H9 (cell line): Measurements from ENCODE around the gene UNC45A. TPM values are rescaled to one million over a fixed set of nuclear protein-coding genes. Genes with fewer than 3 reads are reported as not detected.

Experiments
- DNase-seq: peaks from one replicate; pipeline ENCODE4 v3.0.0-alpha.2; 2017
- H2AFZ ChIP-seq: one replicate; pipeline ENCODE4 v1.6.1; 2013; ENCODE audit warnings: mild to moderate bottlenecking, low read length, control low read depth, moderate library complexity
- H2AK5ac ChIP-seq: 2 replicates; pipeline ENCODE4 v1.6.1; 2013; ENCODE audit warnings: low read length, control low read depth, mixed read lengths; ENCODE audit not compliant: insufficient read length
- H2BK120ac ChIP-seq: one replicate; pipeline ENCODE4 v1.6.1; 2013; ENCODE audit warnings: low read depth, mild to moderate bottlenecking, low read length, control low read depth, inconsistent platforms; ENCODE audit not compliant: poor library complexity, severe bottlenecking
- H2BK12ac ChIP-seq: 2 replicates; pipeline ENCODE4 v1.6.1; 2013; ENCODE audit warnings: low read length, control low read depth, mixed read lengths, low read depth; ENCODE audit not compliant: insufficient read length
- H2BK15ac ChIP-seq: 2 replicates; pipeline ENCODE4 v1.6.1; 2013; ENCODE audit warnings: low read depth, low read length, control low read depth
- H2BK20ac ChIP-seq: one replicate; pipeline ENCODE4 v1.6.1; 2013; ENCODE audit warnings: low read depth, mild to moderate bottlenecking, low read length, control low read depth, inconsistent platforms; ENCODE audit not compliant: poor library complexity, severe bottlenecking
- H2BK5ac ChIP-seq: 2 replicates; pipeline ENCODE4 v1.6.1; 2013; ENCODE audit warnings: low read length, control low read depth, mixed read lengths; ENCODE audit not compliant: insufficient read length
- H3K14ac ChIP-seq: 2 replicates; pipeline ENCODE4 v1.6.1; 2013; ENCODE audit warnings: low read length, control low read depth; ENCODE audit not compliant: insufficient read depth
- H3K18ac ChIP-seq: 2 replicates; pipeline ENCODE4 v1.6.1; 2013; ENCODE audit warnings: low read depth, mild to moderate bottlenecking, mixed read lengths, low read length, control low read depth; ENCODE audit not compliant: insufficient read length
- H3K23ac ChIP-seq: 2 replicates; pipeline ENCODE4 v1.6.1; 2013; ENCODE audit warnings: low read length, control low read depth, mixed read lengths, low read depth; ENCODE audit not compliant: insufficient read length
- H3K23me2 ChIP-seq: 2 replicates; pipeline ENCODE4 v1.6.1; 2013; ENCODE audit warnings: low read depth, mild to moderate bottlenecking, mixed read lengths, low read length, control low read depth; ENCODE audit not compliant: insufficient read length, poor library complexity, severe bottlenecking
- H3K27ac ChIP-seq: 2 replicates; pipeline ENCODE4 v1.5.1; 2013; ENCODE audit warnings: low read length, control low read depth, mixed read lengths, low read depth; ENCODE audit not compliant: insufficient read length
- H3K27me3 ChIP-seq: 2 replicates; pipeline ENCODE4 v1.6.1; 2013; ENCODE audit warnings: low read length, control low read depth, inconsistent platforms; ENCODE audit not compliant: insufficient read depth
- H3K4ac ChIP-seq: 2 replicates; pipeline ENCODE4 v1.6.1; 2013; ENCODE audit warnings: low read depth, mild to moderate bottlenecking, control low read depth, inconsistent platforms, low read length, moderate library complexity
- H3K4me1 ChIP-seq: 2 replicates; pipeline ENCODE4 v1.6.1; 2013; ENCODE audit warnings: low read length, control low read depth, inconsistent platforms; ENCODE audit not compliant: insufficient read depth
- H3K4me2 ChIP-seq: 2 replicates; pipeline ENCODE4 v1.6.1; 2013; ENCODE audit warnings: low read length, control low read depth, mixed read lengths; ENCODE audit not compliant: insufficient read length, insufficient read depth
- H3K56ac ChIP-seq: 2 replicates; pipeline ENCODE4 v1.6.1; 2013; ENCODE audit warnings: low read depth, mild to moderate bottlenecking, mixed read lengths, low read length, control low read depth; ENCODE audit not compliant: insufficient read length
- H3K79me1 ChIP-seq: 2 replicates; pipeline ENCODE4 v1.6.1; 2013; ENCODE audit warnings: low read depth, mild to moderate bottlenecking, moderate library complexity, low read length, control low read depth, inconsistent platforms; ENCODE audit not compliant: insufficient read depth, poor library complexity, severe bottlenecking
- H3K79me2 ChIP-seq: 2 replicates; pipeline ENCODE4 v1.6.1; 2013; ENCODE audit warnings: low read length, control low read depth, inconsistent platforms; ENCODE audit not compliant: insufficient read depth
- H3K9ac ChIP-seq: 2 replicates; pipeline ENCODE4 v1.6.1; 2013; ENCODE audit warnings: low read length, control low read depth, mixed read lengths; ENCODE audit not compliant: insufficient read length; ENCODE audit errors: extremely low read depth
- H3K9me3 ChIP-seq: one replicate; pipeline ENCODE4 v1.6.1; 2013; ENCODE audit warnings: low read depth, low read length, inconsistent platforms; ENCODE audit not compliant: control insufficient read depth
- H3T11ph ChIP-seq: one replicate; pipeline ENCODE4 v1.6.1; 2013; ENCODE audit warnings: mild to moderate bottlenecking, low read length, control low read depth, inconsistent platforms
- H4K20me1 ChIP-seq: one replicate; pipeline ENCODE4 v1.6.1; 2013; ENCODE audit not compliant: control insufficient read depth, insufficient read length, insufficient read depth
- H4K5ac ChIP-seq: 2 replicates; pipeline ENCODE4 v1.6.1; 2013; ENCODE audit warnings: low read depth, mild to moderate bottlenecking, mixed read lengths, low read length, control low read depth; ENCODE audit not compliant: insufficient read length
- H4K8ac ChIP-seq: replicated peaks from 2 replicates; pipeline ENCODE4 v1.6.1; 2013; ENCODE audit warnings: low read length, control low read depth, mixed read lengths, low read depth; ENCODE audit not compliant: insufficient read length
- H4K91ac ChIP-seq: 2 replicates; pipeline ENCODE4 v1.6.1; 2013; ENCODE audit warnings: low read depth, mild to moderate bottlenecking, moderate library complexity, mixed read lengths, low read length, control low read depth; ENCODE audit not compliant: insufficient read length
- H3K27ac Mint-ChIP-seq, 3 experiments: 2 replicates in 2 of 3; 3 replicates in 1 of 3; pipeline ENCODE4 v1.8.0; 2020 to 2021; ENCODE audit warnings: mixed read lengths in 3 of 3, mild to moderate bottlenecking in 1 of 3, moderate library complexity in 1 of 3
- H3K27me3 Mint-ChIP-seq: 2 replicates; pipeline ENCODE4 v1.8.0; 2021; ENCODE audit warnings: low read depth, mild to moderate bottlenecking, moderate library complexity, mixed read lengths
- H3K36me3 Mint-ChIP-seq, 3 experiments: 2 replicates in 2 of 3; 3 replicates in 1 of 3; pipeline ENCODE4 v1.8.0; 2020 to 2021; ENCODE audit warnings: low read depth in 3 of 3, mixed read lengths in 3 of 3; ENCODE audit not compliant: insufficient read depth in 1 of 3
- H3K4me1 Mint-ChIP-seq, 2 experiments: 2 replicates each; pipeline ENCODE4 v1.8.0; 2020; ENCODE audit warnings: mixed read lengths in 2 of 2
- H3K4me3 Mint-ChIP-seq, 2 experiments: 2 replicates in 1 of 2; 3 replicates in 1 of 2; pipeline ENCODE4 v1.8.0; 2020 to 2021; ENCODE audit warnings: mild to moderate bottlenecking in 2 of 2, mixed read lengths in 2 of 2, moderate library complexity in 1 of 2
- H3K9me3 Mint-ChIP-seq, 2 experiments: 2 replicates in 1 of 2; 3 replicates in 1 of 2; pipeline ENCODE4 v1.8.0; 2020; ENCODE audit warnings: mild to moderate bottlenecking in 2 of 2, mixed read lengths in 2 of 2, moderate library complexity in 1 of 2
- CTCF ChIP-seq: fragments of 200-600 bp; sonication (generic); conservative IDR thresholded peaks from 3 replicates; pipeline ENCODE4 v1.8.0; 2021; ENCODE audit warnings: antibody characterized with exemption, mild to moderate bottlenecking
- WGBS: extraction: QIAGEN DNeasy Blood & Tissue Kit; methylation state at CpG from one replicate; pipeline ENCODE4 v1.1.7; 2013; ENCODE audit warnings: missing lambda C conversion rate, low lambda C conversion rate, mixed read lengths; ENCODE audit not compliant: insufficient read length; ENCODE audit errors: extremely low coverage; 5-methylcytosine and 5-hydroxymethylcytosine counted together
- total RNA-seq: library from RNA; stranded (reverse); gene quantifications from 2 replicates; pipeline ENCODE4 v1.2.1, GENCODE V29; 2021

The UNC45A gene
- total RNA-seq, 1 experiment from 2014 or later = 84.6 TPM

- Histone ChIP-seq H3K23ac (no peak overlapping the region), H2BK5ac (no peak overlapping the region), H2BK20ac (no peak overlapping the region), H2AFZ (no peak overlapping the region), H2AK5ac (no peak overlapping the region), H4K8ac (no peak overlapping the region), H3K9ac (no peak overlapping the region), H3K18ac (no peak overlapping the region), H3K14ac (no peak overlapping the region), H3T11ph (no peak overlapping the region), H2BK15ac (no peak overlapping the region), H3K4ac (no peak overlapping the region), H3K23me2 (no peaks in the 10 kb centered on the region), H3K79me2 (no peaks in the 10 kb centered on the region), H3K27ac (no peak overlapping the region), H4K5ac (no peak overlapping the region), H4K20me1 (no peaks in the 10 kb centered on the region), H3K9me3 (no peaks in the 10 kb centered on the region), H2BK12ac (no peak overlapping the region), H3K27me3 (no peaks in the 10 kb centered on the region), H3K4me2 (no peak overlapping the region), H3K56ac (no peak overlapping the region), H3K79me1 (no peaks in the 10 kb centered on the region), H2BK120ac (no peak overlapping the region), H4K91ac (no peak overlapping the region), H3K4me1 (no peaks in the 10 kb centered on the region)
- TF ChIP-seq CTCF = no peak
- H3K9me3 Mint-ChIP-seq = no peaks in the 10 kb centered on the region
- H3K27ac Mint-ChIP-seq = peak overlapping the region in 2 of 3 experiments; percentile 17 to 59; a peak in 2 of 7 replicates
- no peak overlapping the region for H3K4me3 Mint-ChIP-seq
- no peaks in the 10 kb centered on the region for H3K4me1 Mint-ChIP-seq
- DNase-seq = no peak
- H3K36me3 Mint-ChIP-seq = peaks cover 36 to 90% (median 87%) of the 10 kb centered on the region in 3 experiments
- no CpG with 5 or more reads among the region's 9 CpGs for WGBS
- no peaks in the 10 kb centered on the region for H3K27me3 Mint-ChIP-seq
These were observed 31.2 kb downstream of the UNC45A start for GRCh38 chr15:90966262-90966661.
